ENCODE measurements around the gene NCAPD3. TPM values are rescaled to one million over a fixed set of nuclear protein-coding genes. Genes with fewer than 3 reads are reported as not detected.

The NCAPD3 gene, protein sequence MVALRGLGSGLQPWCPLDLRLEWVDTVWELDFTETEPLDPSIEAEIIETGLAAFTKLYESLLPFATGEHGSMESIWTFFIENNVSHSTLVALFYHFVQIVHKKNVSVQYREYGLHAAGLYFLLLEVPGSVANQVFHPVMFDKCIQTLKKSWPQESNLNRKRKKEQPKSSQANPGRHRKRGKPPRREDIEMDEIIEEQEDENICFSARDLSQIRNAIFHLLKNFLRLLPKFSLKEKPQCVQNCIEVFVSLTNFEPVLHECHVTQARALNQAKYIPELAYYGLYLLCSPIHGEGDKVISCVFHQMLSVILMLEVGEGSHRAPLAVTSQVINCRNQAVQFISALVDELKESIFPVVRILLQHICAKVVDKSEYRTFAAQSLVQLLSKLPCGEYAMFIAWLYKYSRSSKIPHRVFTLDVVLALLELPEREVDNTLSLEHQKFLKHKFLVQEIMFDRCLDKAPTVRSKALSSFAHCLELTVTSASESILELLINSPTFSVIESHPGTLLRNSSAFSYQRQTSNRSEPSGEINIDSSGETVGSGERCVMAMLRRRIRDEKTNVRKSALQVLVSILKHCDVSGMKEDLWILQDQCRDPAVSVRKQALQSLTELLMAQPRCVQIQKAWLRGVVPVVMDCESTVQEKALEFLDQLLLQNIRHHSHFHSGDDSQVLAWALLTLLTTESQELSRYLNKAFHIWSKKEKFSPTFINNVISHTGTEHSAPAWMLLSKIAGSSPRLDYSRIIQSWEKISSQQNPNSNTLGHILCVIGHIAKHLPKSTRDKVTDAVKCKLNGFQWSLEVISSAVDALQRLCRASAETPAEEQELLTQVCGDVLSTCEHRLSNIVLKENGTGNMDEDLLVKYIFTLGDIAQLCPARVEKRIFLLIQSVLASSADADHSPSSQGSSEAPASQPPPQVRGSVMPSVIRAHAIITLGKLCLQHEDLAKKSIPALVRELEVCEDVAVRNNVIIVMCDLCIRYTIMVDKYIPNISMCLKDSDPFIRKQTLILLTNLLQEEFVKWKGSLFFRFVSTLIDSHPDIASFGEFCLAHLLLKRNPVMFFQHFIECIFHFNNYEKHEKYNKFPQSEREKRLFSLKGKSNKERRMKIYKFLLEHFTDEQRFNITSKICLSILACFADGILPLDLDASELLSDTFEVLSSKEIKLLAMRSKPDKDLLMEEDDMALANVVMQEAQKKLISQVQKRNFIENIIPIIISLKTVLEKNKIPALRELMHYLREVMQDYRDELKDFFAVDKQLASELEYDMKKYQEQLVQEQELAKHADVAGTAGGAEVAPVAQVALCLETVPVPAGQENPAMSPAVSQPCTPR (N-terminal part only)
- total RNA-seq = 10 to 100 TPM; 94.4 to 97.2 TPM

DNA sequence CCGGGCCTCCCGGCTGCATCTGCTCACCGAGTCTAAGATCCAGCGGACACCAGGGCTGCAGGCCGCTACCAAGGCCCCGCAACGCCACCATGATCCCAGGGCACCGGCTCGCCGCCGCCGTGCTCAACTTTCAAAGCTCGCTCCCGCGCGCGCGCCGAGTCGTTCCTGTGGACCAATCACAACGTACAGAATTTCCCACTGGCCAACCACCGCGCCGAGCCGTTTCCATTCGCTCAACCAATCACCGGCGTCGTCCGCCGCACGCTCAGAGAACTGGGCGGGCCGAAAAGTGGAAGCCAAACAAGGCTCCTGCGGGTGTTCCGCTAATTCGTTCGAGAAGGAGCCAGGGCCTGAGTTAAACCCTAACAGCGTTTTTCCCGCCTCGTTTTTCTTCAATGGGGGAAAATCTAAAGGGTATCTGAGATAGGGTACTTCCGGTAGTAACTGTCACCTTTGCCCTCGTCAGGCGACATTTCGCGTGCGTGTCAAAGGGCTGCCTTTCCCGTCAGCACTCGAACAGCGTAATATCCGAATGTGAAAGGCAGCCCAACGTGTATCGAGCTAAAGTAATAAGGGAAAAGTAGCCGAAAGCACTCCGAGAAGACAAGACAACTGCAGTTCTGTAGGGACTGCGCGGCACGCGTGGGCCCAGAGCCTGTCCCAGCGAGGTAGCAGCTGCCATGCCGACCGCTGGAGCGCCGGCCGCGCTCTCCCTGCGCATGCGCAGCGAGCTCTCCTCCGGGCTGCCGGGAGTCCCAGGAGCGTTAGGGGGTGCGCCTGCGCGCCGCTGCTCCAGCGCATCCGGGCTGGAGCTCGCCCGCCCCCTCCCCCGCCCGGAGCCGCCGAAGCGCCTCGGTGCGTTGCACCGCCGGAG is at the start of gene NCAPD3, which contains the start of gene VPS26B:
Gene NCAPD3, minus strand, starts transcription at position 132 of the 874 bp plus-strand sequence. Its CDS starts 41 bp downstream, at position 91.
Gene VPS26B, plus strand, starts transcription at position 836 of the 874 bp plus-strand sequence. CDS start 452 bp downstream, outside the sequence.
- Mint-ChIP-seq H3K4me1 (peaks cover 71% of the 10 kb centered on the region), H3K27me3 (no peaks in the 10 kb centered on the region)

DNA sequence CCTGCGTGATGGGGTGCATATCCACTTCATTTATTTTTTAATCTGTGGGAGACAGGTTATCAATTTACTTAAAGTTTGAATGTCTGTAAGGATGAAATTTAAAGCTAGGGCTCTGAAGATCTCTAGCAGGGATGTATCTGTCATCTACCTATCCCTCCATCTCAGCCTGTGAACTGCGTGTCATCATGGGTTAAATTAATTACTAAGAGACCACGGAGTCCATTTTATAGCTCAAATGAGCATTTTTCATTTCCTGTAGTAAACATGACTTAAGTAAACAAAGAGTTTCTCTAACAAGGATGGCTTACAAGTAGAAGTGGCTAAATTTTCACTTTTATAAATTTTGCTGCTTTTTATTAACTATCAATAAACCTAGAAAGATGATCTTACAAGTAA is 49.5 kb upstream of the NCAPD3 start:
- CTCF ChIA-PET = interaction anchor here (0.7 to 4.3 kb wide), 9 partner anchors 11 to 601 kb away, joined by 3 to 39 read pairs (median 4); partner anchors contain the start of genes ACAD8, GLB1L2, NCAPD3 and THYN1
- Mint-ChIP-seq H3K27me3 (peaks cover 4% of the 10 kb centered on the region), H3K27ac (peak overlapping the region; percentile 59), H3K36me3 (ENCODE audit: low read depth) (peaks cover 27% of the 10 kb centered on the region), H3K4me3 (peak overlapping the region; percentile 8), H3K4me1 (peaks cover 67% of the 10 kb centered on the region), H3K9me3 (no peaks in the 10 kb centered on the region)
- POLR2A ChIA-PET = interaction anchor here (0.6 to 6.4 kb wide), 8 partner anchors 11 to 327 kb away, joined by 3 to 49 read pairs (median 6); partner anchors contain the start of genes ACAD8, NCAPD3, THYN1 and VPS26B
- DNase-seq = no peak

More for the DNA sequence above, at the start of gene NCAPD3, which contains the start of gene VPS26B:
- peak; percentile 97 for DNase-seq
- Mint-ChIP-seq H3K4me3 (peak within 1 kb of the TSS; percentile 95), H3K27ac (peak within 1 kb of the TSS; percentile 97), H3K9me3 (no peaks in the 10 kb centered on the region), H3K36me3 (ENCODE audit: low read depth) (peaks cover 49% of the 10 kb centered on the region)
- POLR2A ChIA-PET = interaction anchor here (0.7 to 6.1 kb wide), 24 partner anchors 8 to 359 kb away, joined by 3 to 116 read pairs (median 6); partner anchors contain the start of genes ACAD8, GLB1L2, GLB1L3 and THYN1
- CTCF ChIA-PET = interaction anchor here (0.7 to 4.2 kb wide), 12 partner anchors 9 to 50 kb away, joined by 3 to 35 read pairs (median 5); partner anchors contain the start of genes ACAD8, GLB1L3 and THYN1

DNA sequence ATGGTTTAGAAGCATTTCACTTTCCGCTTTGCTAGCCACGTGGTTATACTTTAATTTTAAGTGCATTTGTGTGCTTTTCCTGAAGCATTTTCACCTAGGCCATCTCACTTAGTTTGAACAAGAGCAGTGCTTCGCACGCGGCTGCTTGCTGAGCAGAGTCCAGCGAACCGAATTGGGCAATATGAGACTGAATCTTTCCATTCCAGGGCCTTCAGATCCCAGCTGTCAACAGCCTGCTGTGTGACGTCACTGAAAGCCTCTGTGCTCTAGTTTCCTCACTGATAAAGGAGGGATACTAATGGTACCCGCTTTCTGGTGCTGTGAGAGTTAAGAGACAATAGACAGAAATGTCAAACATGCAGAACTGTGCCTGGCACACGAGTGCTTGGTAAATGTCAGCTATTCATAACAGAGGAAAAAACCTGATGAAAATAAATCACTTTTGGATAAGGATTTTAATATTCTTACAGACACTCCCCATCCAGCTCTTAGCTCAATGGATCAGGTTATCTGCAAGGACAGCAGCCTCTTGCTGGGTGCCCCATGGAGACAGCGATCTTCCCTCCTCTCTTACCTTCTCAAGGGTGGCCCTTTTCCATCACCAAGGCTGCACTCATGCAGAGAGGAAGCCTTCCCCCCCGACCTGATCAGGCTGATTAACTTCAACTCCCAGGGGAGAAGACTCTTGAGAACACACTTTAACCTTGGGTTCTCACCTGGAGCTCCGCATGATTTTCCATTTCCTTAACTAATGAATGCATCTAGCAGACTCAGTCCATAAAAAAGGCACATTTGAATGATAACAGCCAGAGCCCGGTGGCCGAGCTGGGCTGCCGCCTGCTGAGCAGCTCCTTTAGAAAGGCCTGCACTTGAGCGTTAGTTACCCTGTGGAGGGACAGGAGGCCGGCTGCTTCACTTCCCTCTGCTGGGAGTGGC is 48.9 kb upstream of the NCAPD3 start:
- CTCF ChIA-PET = interaction anchor here (1.1 to 4.3 kb wide), 6 partner anchors 11 to 114 kb away, joined by 3 to 39 read pairs (median 10); partner anchors contain the start of genes ACAD8, GLB1L2, NCAPD3 and THYN1
- Mint-ChIP-seq H3K4me1 (peaks cover 73% of the 10 kb centered on the region), H3K27me3 (peaks cover 4% of the 10 kb centered on the region), H3K4me3 (peak overlapping the region; percentile 8), H3K36me3 (ENCODE audit: low read depth) (peaks cover 29% of the 10 kb centered on the region), H3K9me3 (no peaks in the 10 kb centered on the region), H3K27ac (peak overlapping the region; percentile 59)
- no peak for DNase-seq
- POLR2A ChIA-PET = interaction anchor here (1.1 to 6.4 kb wide), 5 partner anchors 10 to 48 kb away, joined by 3 to 49 read pairs (median 18); partner anchors contain the start of genes ACAD8, NCAPD3, THYN1 and VPS26B

DNA sequence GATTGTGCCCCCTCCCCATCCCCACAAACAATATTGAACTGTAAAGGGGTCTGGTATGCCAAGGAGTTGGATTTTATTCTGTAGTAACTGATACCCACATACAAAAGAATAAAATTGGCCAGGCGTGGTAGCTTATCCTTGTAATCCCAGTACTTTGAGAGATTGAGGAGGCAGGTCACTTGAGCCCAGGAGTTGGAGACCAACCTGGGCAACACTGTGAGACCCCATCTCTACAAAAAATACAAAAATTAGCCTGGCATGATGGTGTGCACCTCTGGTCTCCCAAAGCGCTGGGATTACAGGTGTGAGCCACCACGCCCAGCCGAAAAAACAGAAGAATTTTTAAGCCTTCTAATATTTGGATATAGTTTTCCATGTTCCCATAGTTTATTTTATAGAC is 48.2 kb upstream of the NCAPD3 start:
- ChIA-PET CTCF (interaction anchor here (2.7 to 4.3 kb wide), 4 partner anchors 10 to 47 kb away, joined by 10 to 39 read pairs (median 24); partner anchors contain the start of genes ACAD8, NCAPD3, THYN1 and VPS26B), POLR2A (interaction anchor here (4.2 to 6.4 kb wide), 3 partner anchors 9 to 47 kb away, joined by 15 to 49 read pairs (median 37); partner anchors contain the start of genes ACAD8, NCAPD3, THYN1 and VPS26B)
- Mint-ChIP-seq H3K27ac (no peak overlapping the region), H3K27me3 (peaks cover 2% of the 10 kb centered on the region), H3K9me3 (no peaks in the 10 kb centered on the region), H3K4me1 (peaks cover 69% of the 10 kb centered on the region), H3K36me3 (ENCODE audit: low read depth) (peaks cover 26% of the 10 kb centered on the region), H3K4me3 (no peak overlapping the region)
- no peak for DNase-seq

DNA sequence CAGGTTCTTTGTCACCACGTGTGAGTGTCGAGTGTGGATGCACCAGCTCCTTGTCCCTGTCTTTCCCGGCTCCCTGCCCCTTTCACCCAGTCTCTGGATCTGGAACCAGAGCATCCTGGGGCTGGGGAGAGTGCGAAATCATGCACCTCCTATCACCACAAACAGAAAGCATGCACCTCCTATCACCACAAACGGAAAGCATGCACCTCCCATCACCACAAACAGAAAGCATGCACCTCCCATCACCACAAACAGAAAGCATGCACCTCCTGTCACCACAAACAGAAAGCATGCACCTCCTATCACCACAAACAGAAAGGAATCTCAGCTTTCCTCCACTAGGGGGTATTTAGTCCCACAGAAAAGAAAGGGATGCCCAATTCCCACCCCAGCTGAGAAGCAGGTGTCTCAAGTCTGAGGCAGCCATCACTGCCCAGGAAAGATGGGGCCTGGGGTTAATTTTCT is 46.5 kb upstream of the NCAPD3 start:
- H3K9me3 Mint-ChIP-seq = no peaks in the 10 kb centered on the region
- CTCF ChIA-PET = interaction anchor here (0.7 to 3.4 kb wide), 5 partner anchors 9 to 85 kb away, joined by 3 to 11 read pairs (median 6); partner anchors contain the start of gene NCAPD3
- DNase-seq = peak; percentile 68
- H3K27ac Mint-ChIP-seq = peak overlapping the region; percentile 67
- H3K27me3 Mint-ChIP-seq = no peaks in the 10 kb centered on the region
- POLR2A ChIA-PET = interaction anchor here (0.6 to 6.4 kb wide), 8 partner anchors 8 to 156 kb away, joined by 3 to 49 read pairs (median 3); partner anchors contain the start of genes ACAD8, NCAPD3, THYN1 and VPS26B
- peaks cover 25% of the 10 kb centered on the region for H3K36me3 Mint-ChIP-seq (ENCODE audit: low read depth)
- peaks cover 75% of the 10 kb centered on the region for H3K4me1 Mint-ChIP-seq
- peak overlapping the region; percentile 39 for H3K4me3 Mint-ChIP-seq

DNA sequence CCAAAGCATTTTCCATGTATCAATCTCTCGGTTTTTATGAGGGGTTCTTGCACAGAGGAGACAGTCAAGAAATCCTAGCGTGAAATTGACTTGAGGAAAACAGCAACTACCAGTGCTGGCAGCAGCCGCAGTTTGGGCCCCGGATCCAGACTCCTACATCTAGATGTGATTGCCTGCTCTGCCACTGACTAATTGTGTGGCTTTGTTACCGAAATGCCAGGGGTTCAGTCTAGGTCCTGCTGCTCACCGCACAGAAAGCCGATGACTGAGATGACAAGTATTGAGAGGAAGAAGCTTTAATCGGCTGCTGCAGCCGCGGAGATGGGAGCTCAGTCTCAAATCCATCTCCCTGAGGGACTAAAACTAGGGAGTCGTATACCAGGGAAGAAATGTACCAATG is 44.2 kb upstream of the NCAPD3 start:
- Mint-ChIP-seq H3K4me1 (peaks cover 56% of the 10 kb centered on the region), H3K4me3 (no peak overlapping the region), H3K36me3 (ENCODE audit: low read depth) (peaks cover 27% of the 10 kb centered on the region), H3K27ac (no peak overlapping the region), H3K27me3 (no peaks in the 10 kb centered on the region), H3K9me3 (no peaks in the 10 kb centered on the region)
- POLR2A ChIA-PET = interaction anchor here (4.2 kb wide), 1 partner anchor 13 kb away, joined by 15 read pairs; the partner anchor contains the start of genes ACAD8 and THYN1
- CTCF ChIA-PET = interaction anchor here (2.5 kb wide), 1 partner anchor 11 kb away, joined by 8 read pairs; no protein-coding TSS in a partner anchor
- no peak for DNase-seq

DNA sequence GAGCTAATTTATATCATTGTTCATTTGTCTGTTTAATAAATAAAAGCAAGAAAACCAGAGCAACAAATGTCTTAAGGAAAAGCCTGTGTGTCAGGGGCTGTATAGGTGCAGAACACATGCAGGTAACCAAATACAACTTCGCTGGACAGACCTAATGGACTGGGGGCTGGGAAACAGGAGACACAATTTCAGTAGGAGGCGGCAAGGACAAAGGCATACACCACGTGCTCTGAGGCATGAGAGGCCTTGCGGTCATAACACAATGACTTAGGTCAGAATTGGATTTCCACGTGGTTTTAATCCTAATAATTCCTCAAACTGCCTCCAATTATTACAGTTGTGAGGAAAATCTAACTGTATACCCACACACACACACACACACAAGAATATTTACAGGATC is 43.7 kb upstream of the NCAPD3 start:
- Mint-ChIP-seq H3K4me3 (no peak overlapping the region), H3K27ac (no peak overlapping the region), H3K27me3 (no peaks in the 10 kb centered on the region), H3K4me1 (peaks cover 51% of the 10 kb centered on the region), H3K9me3 (no peaks in the 10 kb centered on the region), H3K36me3 (ENCODE audit: low read depth) (peaks cover 28% of the 10 kb centered on the region)
- POLR2A ChIA-PET = no interaction called here
- no peak for DNase-seq
- CTCF ChIA-PET = interaction anchor here (2.5 kb wide), 1 partner anchor 11 kb away, joined by 8 read pairs; no protein-coding TSS in a partner anchor

DNA sequence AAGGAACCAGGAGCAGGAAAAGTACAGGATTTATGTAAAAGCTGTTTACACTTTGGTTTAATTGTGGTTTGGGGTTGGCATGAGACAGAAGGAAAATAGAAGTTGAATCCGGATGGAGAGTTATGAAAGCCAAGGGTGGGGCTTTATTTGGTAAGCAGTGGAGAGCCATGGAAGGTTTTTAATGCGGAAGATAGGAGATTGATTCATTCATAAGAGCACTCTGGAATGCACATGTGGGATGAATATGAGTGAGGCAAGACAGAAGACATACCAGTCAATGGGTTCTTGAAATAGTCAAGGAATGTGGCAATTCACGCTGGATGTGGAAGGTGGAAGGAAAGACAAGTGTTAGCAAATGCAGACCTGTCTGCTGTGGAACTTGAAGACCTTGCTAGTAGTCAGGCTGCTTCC is 43.1 kb upstream of the NCAPD3 start:
- peaks cover 45% of the 10 kb centered on the region for H3K4me1 Mint-ChIP-seq
- ChIA-PET CTCF (interaction anchor here (0.7 to 2.5 kb wide), 3 partner anchors 10 to 16 kb away, joined by 3 to 8 read pairs (median 4); partner anchors contain the start of gene GLB1L3), POLR2A (interaction anchor here (1.2 to 1.4 kb wide), 3 partner anchors 9 to 41 kb away, joined by 3 to 5 read pairs (median 3); partner anchors contain the start of gene GLB1L3)
- H3K27ac Mint-ChIP-seq = no peak overlapping the region
- DNase-seq = no peak
- H3K9me3 Mint-ChIP-seq = no peaks in the 10 kb centered on the region
- peaks cover 28% of the 10 kb centered on the region for H3K36me3 Mint-ChIP-seq (ENCODE audit: low read depth)
- H3K4me3 Mint-ChIP-seq = no peak overlapping the region
- H3K27me3 Mint-ChIP-seq = no peaks in the 10 kb centered on the region

DNA sequence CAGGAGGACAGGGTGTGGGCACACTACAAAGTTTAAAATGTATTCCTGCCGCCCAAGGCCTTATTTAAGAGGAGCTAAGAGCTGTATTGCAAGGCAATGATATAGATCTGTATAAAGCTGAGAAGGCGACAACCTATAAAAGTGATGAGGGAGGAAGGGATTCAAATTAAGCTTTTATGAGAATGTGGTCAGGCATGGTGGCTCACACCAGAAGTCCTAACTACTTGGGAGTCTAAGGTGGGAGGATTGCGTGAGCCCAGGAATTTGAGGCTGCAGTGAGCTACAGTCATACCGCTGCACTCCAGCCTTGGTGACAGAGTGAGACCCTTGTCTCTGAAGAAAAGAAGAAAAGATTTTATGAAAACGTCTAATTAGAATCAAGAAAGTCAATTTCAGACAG is 42.7 kb upstream of the NCAPD3 start:
- H3K27ac Mint-ChIP-seq = no peak overlapping the region
- H3K36me3 Mint-ChIP-seq (ENCODE audit: low read depth) = peaks cover 27% of the 10 kb centered on the region
- ChIA-PET POLR2A (interaction anchor here (0.6 to 1.4 kb wide), 4 partner anchors 10 to 41 kb away, joined by 3 to 5 read pairs (median 3); partner anchors contain the start of genes ACAD8, GLB1L3 and THYN1), CTCF (interaction anchor here (0.7 to 1.4 kb wide), 2 partner anchors 10 to 16 kb away, joined by 3 to 4 read pairs; partner anchors contain the start of gene GLB1L3)
- no peaks in the 10 kb centered on the region for H3K27me3 Mint-ChIP-seq
- peaks cover 41% of the 10 kb centered on the region for H3K4me1 Mint-ChIP-seq
- DNase-seq = no peak
- H3K9me3 Mint-ChIP-seq = no peaks in the 10 kb centered on the region
- no peak overlapping the region for H3K4me3 Mint-ChIP-seq

All from activated CD4-positive, alpha-beta memory T cell treated with anti-CD3 and anti-CD28 coated beads, Interleukin-2, amount 10 ng/mL, durations not matched to agents 7 days and 5 days (primary cell).